NCI-H1417 treated with DMSO at 0.1 percent for 48 hours (cell line): ENCODE data around the gene YDJC.
"Not testable (repeated sequence)": the region's sequence is repeated elsewhere in the genome, so short reads cannot be mapped to it uniquely, and the experiment has no call there.

Experiments used
- DNase-seq: peaks from one replicate; lab custom pipeline; 2025; lab: John Stamatoyannopoulos, UW

The YDJC gene

DNA sequence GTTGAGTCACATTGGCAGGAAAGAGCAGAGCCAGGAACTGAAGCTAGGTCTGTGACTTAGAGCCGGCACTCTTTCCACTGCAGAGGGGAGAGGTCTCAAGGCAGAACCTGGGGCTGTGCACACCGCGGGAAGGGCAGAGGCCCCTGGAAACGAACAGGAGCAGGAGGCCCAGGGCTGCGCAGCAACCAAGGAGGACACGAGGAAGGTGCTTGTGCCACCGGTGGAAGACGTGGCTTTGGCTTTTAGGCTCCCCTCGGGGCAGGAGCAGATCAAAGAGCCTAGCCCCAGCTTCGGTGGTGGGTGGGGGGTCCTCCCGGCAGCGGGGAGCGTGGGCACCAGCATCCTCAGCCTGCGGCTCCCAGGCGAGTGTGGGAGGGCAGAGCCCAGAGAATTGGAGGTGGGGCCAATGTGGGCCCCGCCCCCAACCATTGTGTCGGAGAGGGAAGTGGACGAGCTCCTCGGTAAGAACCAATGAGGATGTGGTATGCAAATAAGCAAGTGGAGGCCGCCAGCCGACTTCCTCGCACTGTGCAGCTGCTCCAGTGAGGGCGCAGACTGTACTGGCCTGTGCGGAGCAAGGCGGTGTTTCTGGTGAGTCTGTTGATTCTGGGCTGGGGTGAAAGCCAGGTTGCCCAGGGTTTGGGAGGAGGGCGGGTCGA lies 2.5 kb upstream of the YDJC start, which contains the start of gene CCDC116:
Gene CCDC116, plus strand, starts transcription at position 524 of the 659 bp plus-strand sequence. CDS start 422 bp downstream, outside the sequence.
- DNase-seq: no peak

DNA sequence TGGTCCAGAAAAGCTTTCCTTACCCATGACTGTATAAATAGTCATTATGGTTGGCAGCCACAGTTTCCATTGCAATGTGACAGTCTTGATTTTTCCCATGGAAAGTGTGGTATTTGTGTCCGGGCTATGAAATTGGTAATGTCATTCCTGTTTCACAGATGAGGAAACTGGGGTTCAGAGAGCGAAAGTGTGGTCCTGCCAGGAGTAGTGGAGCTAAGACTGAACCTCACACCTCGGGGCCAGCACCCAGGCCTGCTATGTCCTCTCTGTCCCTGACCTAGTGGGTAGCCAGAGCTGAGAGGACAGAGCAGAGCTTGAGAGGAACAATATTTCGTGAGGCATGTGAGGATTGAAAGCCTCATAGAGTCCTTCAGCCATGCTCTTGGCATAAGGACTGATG lies 1.2 kb upstream of the YDJC start:
- DNase-seq: no peak

DNA sequence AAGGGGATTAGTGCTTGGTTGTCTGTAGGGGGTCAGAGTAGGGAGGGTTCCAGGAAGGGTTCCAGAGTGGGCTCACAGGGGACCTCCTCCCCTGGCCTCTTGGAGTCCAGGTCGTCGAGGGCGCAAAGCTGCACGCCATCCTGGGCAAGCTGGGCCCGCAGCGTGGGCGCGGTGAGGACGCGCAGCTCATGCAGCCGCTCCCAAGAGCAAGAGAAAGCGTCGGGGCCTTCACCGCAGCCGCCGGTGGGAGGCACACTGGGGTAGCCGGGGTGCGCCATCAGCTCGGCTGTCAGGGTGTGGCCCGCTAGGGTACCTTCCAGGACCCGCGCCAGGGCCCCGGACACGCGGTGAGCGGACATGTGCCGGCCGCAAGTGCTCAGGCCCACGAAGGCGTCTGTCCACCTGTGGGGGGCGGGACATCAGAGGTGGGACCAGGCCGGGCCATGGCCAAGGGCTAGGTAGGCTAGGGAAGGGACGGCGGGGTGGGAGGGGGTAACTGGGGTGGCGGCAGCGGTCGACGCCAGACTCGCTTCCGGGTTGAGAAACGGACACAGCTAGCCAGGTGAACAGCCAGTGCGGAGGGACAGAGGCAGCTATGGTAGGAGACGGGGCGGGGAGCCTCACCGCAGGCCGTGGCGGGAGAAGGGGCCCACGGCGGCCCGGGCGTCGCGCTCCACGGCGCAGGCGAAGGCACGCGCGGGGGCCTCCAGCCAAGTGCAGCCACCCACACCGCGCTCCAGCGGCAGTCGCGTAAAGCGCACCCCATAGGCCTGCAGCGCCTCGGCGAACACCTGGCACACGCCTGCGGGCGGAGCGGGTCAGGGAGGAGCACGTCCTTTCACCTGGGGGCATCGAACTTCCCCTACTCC lies 1.2 kb downstream of the YDJC start:
- DNase-seq: no peak

DNA sequence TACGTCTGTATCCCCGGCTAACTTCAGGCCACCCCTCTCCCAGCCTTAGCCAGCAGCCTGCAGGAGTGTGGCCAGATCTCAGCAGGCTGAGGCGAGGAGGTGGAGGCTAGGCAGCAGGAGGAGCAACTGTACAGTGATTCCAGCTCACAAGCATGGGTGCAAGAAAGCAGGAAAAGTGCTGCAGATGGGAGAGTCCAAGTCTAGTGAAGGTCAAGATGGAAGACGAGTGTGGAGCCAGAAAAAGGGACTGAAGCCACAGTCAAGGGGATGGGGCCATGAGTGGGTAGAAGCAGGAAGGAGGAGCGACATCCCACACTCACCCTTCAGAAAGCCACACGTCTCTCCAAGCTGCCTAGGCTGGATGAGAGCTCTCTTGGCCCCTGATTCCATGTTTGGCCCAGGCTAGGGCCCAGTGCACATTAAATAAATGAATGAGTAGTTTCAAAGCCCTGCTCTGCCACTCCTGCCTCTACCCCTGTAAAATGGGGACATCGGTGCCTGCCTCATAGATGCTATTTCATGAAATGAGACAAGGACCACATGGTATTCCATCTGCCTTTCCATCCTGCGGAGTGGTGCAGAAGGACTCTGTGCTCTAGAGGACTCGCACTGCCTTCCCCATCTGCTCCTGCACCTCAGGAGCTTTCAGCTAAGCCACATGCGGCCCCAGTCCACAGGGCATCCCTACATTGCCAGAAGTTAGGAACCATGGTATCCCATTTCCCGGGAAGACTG lies 2.9 kb downstream of the YDJC start:
- no peak for DNase-seq

GRCh38 chr22:21626073-21626734 lies 3.6 kb downstream of the YDJC start:
- no peak for DNase-seq

- DNase-seq: no peak
These were observed 4.7 kb downstream of the YDJC start for GRCh38 chr22:21624880-21625791.

DNA sequence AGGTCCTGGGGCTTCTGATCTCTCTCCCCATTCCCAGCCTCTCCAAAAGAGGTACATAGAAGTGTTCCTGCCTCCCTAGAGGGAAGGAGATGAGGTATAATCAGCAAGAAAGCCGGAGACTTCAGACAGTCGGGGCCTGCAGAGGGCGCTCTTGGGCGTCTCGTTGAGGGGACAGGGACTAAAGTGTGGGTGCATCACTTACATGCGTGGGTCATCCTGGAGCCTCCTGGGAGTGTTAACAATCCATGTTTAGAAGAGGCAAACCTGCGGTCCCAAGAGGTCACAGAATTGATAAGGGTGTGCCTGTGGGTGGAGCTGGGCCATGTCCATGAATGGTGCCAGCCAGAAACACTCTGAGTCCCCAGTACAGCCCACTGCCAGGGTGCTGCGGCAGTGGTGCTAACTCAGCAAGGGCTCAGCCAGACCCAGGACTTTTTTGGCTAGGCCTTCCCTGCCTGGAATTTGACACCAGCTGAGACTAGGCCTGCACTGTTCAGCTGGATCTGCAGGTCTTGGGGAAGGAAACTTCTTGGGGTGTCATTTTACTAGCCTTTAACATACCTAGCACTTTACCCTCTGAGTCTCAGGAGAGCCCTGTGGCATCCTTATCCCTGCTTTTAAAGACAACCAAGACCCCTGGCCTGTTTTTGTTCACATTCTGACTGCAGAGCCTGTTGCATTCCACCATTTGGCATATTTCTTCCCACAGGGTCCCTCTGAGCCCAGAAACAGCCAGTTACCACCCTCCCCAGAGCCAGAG lies 5.5 kb downstream of the YDJC start:
- DNase-seq: no peak

- DNase-seq: no peak
These were observed 6.2 kb downstream of the YDJC start for GRCh38 chr22:21623648-21623970.

GRCh38 chr22:21622919-21623647 lies 6.7 kb downstream of the YDJC start:
- no peak for DNase-seq

DNA sequence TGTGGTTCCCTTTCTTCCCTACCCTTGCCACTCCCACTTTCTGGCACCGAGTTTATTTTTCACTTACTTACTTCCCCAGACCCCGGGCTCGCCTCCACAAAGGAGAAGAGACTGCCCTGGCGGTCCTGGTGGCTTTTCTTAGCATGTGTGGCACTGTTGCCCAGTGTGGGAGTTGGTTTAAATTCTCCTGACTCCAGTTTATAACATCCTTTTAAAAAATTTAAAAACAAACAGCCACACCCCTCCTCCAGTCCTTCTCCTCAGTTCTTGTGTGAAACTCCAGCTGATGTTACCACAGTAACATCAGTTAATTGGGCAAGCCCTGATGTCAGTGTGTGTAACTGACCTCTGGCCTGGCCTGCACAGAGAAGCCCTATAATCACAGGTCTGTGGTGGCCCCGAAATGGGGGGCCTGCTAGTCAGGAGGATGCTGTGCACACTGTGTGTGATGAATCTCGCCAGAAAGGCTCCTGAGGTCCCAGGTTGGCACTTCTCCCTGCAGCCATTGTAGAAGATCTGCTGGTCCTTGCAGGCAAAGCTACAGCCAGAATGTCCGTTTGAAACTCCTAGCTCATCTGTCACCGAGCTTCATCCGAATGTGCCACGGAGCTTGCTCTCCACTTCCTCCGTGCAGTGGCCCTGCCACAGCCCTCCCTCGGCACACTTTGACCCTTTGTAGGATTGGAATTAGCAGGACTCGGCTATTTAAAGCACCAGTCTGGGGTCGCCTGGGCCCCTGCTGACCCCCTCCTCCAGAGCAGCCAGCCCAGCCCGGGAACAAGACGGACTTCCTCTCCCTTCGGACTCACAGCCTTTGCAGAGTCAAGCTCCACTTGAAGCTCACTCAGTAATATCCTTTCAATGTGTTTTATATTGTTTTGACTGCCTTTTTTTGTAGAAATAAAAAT lies 7.6 kb downstream of the YDJC start:
- DNase-seq: no peak

DNA sequence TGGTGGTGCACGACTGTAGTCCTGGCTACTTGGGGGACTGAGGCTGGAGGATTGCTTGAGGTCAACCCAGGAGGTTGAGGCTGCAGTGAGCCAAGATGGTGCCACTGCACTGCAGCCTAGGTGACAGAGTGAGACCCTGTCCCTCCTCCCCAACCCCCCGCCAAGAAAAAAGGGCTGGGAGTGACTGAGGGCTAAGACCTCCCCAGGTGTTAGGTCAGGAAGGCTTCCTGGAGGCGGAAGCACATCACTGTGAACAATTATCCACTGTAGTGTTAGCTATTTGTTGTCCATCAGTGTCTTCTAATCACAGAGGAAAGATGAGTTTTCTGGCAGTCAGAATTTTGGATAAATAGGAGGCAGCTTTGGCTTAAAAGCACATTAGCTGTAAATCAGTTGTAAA lies 8.8 kb downstream of the YDJC start:
- no peak for DNase-seq

- not testable (repeated sequence) for DNase-seq
These were observed 12.5 kb downstream of the YDJC start for GRCh38 chr22:21617337-21617736.

DNA sequence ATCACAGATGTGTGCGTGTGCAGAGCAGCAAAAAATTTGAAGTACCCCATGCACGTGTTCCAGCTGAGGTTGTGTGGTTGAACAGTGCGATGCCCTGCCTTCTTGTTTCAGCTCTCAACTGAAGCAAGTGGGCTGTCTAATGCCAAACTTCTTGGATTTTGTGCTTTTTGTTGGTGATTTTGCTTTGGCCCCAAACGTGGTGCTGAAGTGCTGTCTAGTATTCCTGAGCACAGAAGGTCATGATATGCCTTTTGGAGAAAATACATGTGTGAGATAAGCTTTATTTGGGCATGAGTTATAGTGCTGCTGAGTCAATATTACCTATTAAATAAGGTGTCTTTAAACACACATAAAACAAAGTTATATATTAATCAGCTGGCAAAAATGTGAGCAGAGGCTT lies 14.1 kb downstream of the YDJC start:
- DNase-seq: no peak

DNA sequence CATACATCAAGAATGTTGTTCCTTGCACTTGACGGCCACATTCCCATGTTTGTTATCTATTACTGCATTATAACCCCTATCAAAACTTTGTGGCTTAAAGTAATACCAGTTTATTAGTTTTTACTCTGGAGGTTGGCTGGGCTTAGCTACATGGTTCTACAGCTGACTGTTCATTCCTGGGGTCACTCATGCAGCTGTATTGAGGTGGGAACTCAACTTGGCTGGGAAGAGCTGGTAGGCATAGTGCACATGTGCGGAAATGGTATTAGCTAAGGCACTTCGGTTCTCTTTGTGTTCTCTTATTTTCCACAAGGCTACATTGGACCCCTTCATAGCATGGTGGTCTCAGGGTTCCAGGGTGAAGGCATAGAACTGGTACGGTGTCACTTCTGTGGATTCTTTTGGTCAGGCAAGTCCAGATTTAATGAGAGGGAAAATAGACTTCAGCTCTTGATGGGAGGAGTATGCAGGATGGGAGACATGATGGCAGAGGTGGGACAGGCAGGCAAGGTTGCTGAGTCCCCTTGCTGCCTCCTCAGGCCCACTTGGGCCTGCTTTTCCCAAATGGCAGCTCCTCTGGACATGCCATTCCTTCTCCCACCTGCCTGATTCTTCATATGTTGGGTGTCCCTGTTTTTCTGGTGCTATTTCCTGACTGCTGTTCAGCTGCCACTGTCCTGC lies 16.1 kb downstream of the YDJC start:
- DNase-seq: no peak

- no peak for DNase-seq
These were observed 17.0 kb downstream of the YDJC start for GRCh38 chr22:21612858-21613257.

GRCh38 chr22:21611210-21611977 lies 18.4 kb downstream of the YDJC start:
- no peak for DNase-seq

DNA sequence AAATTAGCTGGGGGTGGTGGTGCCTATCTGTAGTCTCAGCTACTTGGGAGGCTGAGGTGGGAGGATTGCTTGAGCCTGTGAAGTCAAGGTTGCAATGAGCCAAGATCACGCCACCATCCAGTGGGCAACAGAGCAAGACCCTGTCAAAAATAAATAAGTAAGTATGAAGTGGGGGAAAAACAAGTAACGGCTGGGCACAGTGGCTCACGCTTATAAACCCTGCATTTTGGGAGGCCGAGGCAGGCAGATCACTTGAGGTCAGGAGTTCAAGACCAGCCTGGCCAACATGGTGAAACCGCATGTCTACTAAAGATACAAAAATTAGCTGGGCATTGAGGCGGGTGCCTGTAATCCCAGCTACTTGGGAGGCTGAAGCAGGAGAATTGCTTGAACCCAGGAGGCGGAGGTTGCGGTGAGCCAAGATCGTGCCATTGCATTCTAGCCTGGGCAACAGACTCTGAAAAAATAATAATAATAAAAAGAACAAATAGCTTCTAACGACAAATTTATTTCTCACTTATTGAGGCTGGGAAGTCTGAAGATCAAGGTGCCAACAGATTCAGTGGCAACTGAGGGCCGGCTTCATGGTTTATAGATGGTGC lies 20.2 kb downstream of the YDJC start:
- not testable (repeated sequence) for DNase-seq
